GM19239 (cell line): ENCODE measurements around the gene PPP1R12B.
"Not testable (repeated sequence)": the region's sequence is repeated elsewhere in the genome, so short reads cannot be mapped to it uniquely, and the experiment has no call there.

Experiments used
- DNase-seq: peaks from one replicate; pipeline ENCODE4 v3.0.0; 2011; ENCODE audit warnings: low spot score; ENCODE audit not compliant: insufficient read length
- FAIRE-seq: peaks from 2 replicates; lab custom pipeline; 2011; peaks lifted over from hg19 to GRCh38; lab: Jason Lieb, UNC

The PPP1R12B gene

GRCh38 chr1:202546796-202547195 lies 198.3 kb downstream of the PPP1R12B start:
- FAIRE-seq = peak; percentile 59

GRCh38 chr1:202547215-202547614 lies 198.7 kb downstream of the PPP1R12B start:
- DNase-seq (no peak), FAIRE-seq (no peak)

More at GRCh38 chr1:202546796-202547195, 198.3 kb downstream of the PPP1R12B start:
- not testable (repeated sequence) for DNase-seq

- not testable (repeated sequence) for FAIRE-seq, DNase-seq
Observed at GRCh38 chr1:202550088-202550487, 201.6 kb downstream of the PPP1R12B start.

- FAIRE-seq = no peak
Observed at GRCh38 chr1:202551683-202552082, 203.2 kb downstream of the PPP1R12B start.

GRCh38 chr1:202552615-202553014 lies 204.1 kb downstream of the PPP1R12B start:
- FAIRE-seq, DNase-seq: not testable (repeated sequence)

More at GRCh38 chr1:202551683-202552082, 203.2 kb downstream of the PPP1R12B start:
- no peak for DNase-seq

GRCh38 chr1:202553078-202553477 lies 204.6 kb downstream of the PPP1R12B start:
- not testable (repeated sequence) for DNase-seq, FAIRE-seq

- FAIRE-seq = no peak
- DNase-seq = no peak
Observed at GRCh38 chr1:202553560-202554038, 205.1 kb downstream of the PPP1R12B start.

GRCh38 chr1:202554619-202555018 lies 206.1 kb downstream of the PPP1R12B start:
- FAIRE-seq, DNase-seq: not testable (repeated sequence)

GRCh38 chr1:202556037-202556436 lies 207.5 kb downstream of the PPP1R12B start:
- not testable (repeated sequence) for DNase-seq, FAIRE-seq

GRCh38 chr1:202557662-202558061 lies 209.2 kb downstream of the PPP1R12B start:
- FAIRE-seq, DNase-seq: not testable (repeated sequence)

GRCh38 chr1:202561240-202561639 lies 212.7 kb downstream of the PPP1R12B start:
- no peak for FAIRE-seq

GRCh38 chr1:202561726-202562443 lies 213.4 kb downstream of the PPP1R12B start:
- FAIRE-seq = peak; percentile 74
- no peak for DNase-seq

More at GRCh38 chr1:202561240-202561639, 212.7 kb downstream of the PPP1R12B start:
- DNase-seq = no peak

GRCh38 chr1:202562444-202563060 lies 214.1 kb downstream of the PPP1R12B start:
- DNase-seq = no peak
- FAIRE-seq = no peak

- FAIRE-seq = no peak
- DNase-seq = no peak
Observed at GRCh38 chr1:202563818-202564217, 215.3 kb downstream of the PPP1R12B start.

- FAIRE-seq (peak; percentile 52), DNase-seq (no peak)
Observed at GRCh38 chr1:202564958-202565495, 216.5 kb downstream of the PPP1R12B start.

GRCh38 chr1:202565890-202566602 lies 217.5 kb downstream of the PPP1R12B start:
- peak; percentile 44 for DNase-seq
- peak; percentile 93 for FAIRE-seq

- DNase-seq (no peak), FAIRE-seq (no peak)
Observed at GRCh38 chr1:202567738-202568137, 219.2 kb downstream of the PPP1R12B start.

- DNase-seq (no peak), FAIRE-seq (no peak)
Observed at GRCh38 chr1:202568410-202568809, 219.9 kb downstream of the PPP1R12B start.

- FAIRE-seq = no peak
- DNase-seq = no peak
Observed at GRCh38 chr1:202568826-202569225, 220.3 kb downstream of the PPP1R12B start.
